NCI-H1930 (cell line): ENCODE data around the gene ST6GALNAC5.
"Not testable (repeated sequence)": the region's sequence is repeated elsewhere in the genome, so short reads cannot be mapped to it uniquely, and the experiment has no call there.

Source experiments
- DNase-seq, 2 experiments: peaks; one replicate each; lab custom pipeline; 2025; lab: John Stamatoyannopoulos, UW

Gene ST6GALNAC5

GRCh38 chr1:76868154-76868882 is 1.0 kb downstream of the ST6GALNAC5 start:
- peak; percentile 10 to 17 for DNase-seq

DNA sequence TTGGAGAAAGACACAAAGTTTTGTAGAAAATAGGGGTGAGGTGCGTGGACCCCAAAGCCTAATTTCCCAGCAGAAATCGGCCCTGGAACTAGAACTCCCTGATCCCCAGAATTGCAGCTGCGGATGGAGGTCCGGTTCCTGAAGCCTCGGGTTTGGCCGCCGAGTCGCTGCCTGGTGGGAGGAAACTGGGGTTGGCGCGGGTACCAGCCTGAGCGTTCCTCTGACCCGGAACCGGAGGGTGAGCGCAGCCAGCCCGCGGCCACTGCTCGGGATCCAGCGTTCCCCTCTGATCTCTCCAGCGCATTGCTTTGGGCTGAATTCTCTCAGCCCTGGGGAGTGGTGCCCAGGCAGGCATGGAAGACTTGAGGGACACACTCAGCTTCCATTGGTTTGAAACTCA is 1.6 kb downstream of the ST6GALNAC5 start:
- DNase-seq = no peak

GRCh38 chr1:76870037-76870436 is 2.8 kb downstream of the ST6GALNAC5 start:
- no peak for DNase-seq

DNA sequence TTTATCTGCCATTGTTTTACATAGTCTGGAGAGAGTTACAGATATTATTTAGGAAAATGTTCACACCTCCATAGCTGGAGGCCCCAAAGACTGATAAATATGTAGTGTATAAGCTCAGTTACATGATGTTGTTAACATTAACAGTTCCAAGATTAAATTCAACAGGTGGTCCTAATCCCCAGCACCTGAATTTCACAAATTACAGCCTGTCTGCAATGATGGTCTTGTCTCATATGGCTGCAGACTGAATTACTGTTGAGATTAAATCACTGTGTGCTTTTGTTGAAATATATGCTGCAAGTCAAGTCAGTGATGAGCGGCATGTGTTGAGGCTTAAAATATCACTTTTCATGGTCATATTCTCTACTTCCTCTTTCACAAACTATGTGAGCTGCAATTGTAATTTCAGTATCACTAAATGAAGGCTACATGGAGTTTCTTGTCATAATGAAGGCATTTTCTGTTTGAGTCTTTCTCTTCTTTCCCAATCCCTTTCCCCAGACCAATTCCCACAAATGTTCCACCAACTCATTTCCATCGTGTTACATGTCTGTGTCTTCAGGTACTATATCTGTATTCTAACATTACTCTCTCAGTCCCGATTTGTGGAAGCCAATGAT is 4.2 kb downstream of the ST6GALNAC5 start:
- no peak for DNase-seq

DNA sequence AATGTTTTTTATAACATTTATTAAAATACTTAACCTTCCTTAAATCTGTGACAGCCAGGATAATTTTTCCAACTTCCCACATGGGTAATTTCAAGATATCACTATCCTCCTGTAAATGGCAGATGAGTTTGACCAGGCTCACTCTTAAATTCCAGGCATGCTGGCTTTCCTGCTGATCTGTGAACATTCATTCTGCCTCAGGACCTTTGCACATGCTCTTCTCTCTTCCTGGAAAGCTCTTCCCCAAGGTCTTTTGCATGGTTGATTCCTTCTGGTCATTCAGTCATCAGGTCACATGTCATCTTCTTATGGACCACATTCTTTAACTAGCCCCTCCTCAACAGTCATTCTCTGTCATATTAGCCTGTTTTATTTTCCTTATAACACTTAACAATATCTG is 5.7 kb downstream of the ST6GALNAC5 start:
- DNase-seq = no peak

DNA sequence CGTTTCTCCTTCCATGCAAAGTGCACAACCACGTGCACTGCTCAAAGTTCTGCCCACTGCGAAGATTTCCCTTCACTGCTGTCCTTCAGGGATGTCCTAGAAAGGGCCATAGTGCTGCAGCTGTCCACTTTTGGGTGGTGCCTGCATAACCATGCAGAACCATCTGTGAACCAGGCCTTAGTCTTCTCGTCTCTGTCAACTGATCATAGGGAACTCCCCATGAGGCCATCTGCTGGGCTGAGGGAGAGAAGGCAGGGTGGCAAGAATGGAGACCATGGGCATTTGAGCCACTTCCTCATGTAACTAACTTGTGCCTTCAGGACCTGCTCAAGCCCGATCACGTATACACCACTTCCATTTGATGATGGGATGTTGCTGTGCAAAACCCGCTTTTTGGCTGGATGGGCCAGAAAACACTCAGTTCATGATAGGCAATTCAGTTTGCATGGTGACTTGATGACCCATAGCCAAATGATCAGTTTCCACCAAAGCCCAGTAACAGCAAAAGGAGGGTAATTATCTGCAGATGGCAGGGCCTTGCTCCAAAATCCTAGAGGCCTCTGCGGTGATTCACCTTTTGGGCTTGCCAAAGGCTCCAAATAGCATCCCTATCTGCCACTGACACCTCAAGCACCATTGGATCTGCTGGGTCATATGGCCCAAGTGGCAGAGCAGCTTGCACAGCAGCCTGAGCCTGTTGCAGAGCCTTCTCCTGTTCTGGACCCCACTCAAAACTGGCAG is 9.5 kb downstream of the ST6GALNAC5 start:
- no peak for DNase-seq

- not testable (repeated sequence) for DNase-seq
These were observed 11.7 kb downstream of the ST6GALNAC5 start for GRCh38 chr1:76879014-76879413.

- DNase-seq = no peak
These were observed 14.5 kb downstream of the ST6GALNAC5 start for GRCh38 chr1:76881762-76882161.

GRCh38 chr1:76891931-76892622 is 24.8 kb downstream of the ST6GALNAC5 start:
- DNase-seq = no peak

- no peak for DNase-seq
These were observed 25.4 kb downstream of the ST6GALNAC5 start for GRCh38 chr1:76892675-76893074.

GRCh38 chr1:76901158-76901767 is 34.0 kb downstream of the ST6GALNAC5 start:
- DNase-seq = peak; percentile 5 to 8

DNA sequence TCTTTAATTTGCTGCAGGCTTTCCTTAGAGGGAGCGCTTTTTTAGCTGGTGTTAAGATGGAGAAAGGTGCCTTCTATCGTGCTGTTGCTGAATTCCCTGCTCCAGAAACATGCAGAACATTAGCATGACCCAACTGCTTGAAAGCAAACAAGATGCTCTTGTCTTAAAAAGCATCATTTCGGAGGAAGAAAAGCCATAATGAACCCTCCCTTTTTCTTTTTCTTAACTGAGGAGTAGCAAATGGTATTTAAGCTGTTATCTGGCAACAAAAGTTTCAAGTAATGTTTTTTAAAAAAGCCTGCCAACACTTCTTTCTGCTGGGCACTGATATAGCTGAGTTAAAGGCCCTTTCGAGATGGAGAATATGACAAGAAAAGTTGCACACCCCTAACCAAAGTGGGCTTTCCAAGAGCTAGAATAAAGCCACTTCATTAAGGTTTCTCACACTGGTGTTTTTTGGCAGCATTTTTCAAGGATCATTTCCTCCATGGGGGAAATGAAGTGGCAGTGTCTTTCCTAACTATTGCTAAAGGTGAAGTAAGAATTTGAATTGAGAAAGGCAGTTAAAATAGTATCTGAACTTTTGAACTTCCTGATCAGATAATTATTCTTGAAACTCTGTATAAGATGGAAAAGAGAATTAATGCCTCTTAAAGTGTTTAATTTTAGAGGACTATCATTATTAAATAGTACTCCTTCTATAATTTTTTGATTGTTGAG is 38.8 kb downstream of the ST6GALNAC5 start:
- DNase-seq = no peak

DNA sequence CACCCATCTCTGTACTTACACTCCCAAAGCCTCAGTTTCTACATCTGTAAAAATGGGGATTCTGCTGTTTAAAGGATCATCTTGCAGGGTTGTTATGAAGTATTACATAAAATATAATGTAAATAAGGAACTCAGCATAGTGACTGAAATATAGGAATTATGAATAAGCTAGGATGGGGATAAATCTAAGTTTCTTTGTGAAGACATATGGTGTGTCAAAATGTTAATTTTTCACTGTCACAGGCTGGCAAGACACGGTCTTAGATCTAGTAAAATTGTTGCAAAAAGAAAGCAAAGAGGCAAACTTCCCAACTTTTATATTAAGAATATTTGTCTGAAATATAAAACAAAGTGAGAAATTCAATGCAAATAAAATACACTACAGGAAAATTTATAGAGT is 42.0 kb downstream of the ST6GALNAC5 start:
- no peak for DNase-seq

- no peak for DNase-seq
These were observed 51.8 kb downstream of the ST6GALNAC5 start for GRCh38 chr1:76919085-76919484.

GRCh38 chr1:76921590-76921989 is 54.3 kb downstream of the ST6GALNAC5 start:
- DNase-seq = no peak

DNA sequence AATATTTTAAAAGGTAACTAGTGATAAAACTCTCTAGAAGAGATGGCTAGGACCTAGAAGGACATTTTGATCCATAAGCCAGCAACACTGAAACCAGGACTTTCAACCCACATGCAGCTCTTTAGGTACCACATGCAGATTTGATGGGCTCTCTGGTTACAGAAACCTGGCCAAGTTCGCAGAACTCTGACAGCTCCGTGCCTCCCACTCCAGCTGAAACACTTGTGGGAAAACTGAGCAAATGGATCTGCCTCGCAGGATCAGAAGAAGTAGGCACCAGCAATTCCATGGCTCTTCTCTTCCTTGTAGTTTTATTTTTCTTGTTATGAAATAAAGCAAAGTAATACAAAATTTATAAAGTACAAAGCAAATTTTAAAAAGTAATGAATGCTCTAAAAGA is 58.5 kb downstream of the ST6GALNAC5 start:
- DNase-seq = no peak

- DNase-seq = no peak
These were observed 61.2 kb downstream of the ST6GALNAC5 start for GRCh38 chr1:76928522-76928921.

- DNase-seq = no peak
These were observed 61.9 kb downstream of the ST6GALNAC5 start for GRCh38 chr1:76929136-76929535.

DNA sequence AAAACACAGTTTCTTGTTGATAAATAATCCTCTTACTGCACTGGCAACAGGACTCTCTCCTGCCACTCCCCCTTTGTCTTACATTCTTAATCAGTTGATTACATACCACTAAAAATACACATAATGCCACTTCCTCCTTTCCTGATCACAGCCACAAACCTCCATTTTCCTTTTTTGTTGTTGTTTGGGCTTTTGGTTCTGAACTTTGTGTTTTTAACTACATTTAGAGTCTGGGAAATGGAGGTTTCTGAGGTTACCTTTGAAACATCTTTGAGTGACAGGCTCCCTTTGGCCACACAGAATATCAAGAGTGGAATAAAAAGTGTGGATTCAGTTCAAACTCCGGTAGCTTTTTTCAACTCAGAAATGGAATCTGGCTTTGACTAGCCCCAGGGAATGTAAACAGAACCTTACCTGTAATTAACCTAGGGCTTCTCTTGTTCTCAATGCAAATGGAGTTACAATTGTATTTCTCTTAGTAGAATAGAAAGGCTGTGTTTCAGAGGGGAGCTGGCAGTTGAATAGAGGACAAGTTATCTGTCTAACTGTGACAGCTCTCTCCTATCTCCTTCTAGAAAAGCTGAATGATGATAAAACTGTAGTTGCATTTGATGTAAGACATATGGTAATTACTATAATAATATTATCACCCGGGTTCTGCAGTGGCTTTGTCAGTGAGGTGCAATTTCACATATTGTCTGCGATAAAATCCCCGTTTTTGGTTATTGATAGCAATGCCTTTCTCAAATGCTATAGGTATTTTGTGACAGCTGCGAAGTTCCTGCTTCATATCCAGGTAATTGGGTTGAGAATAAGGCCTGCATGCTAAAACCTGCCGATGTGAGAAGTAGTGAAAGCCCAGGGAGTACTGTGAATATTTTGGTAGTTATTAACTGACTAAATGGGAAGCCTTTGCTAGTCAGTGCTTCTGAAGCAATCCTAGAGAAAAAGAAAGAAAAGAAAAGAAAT is 66.9 kb downstream of the ST6GALNAC5 start:
- no peak for DNase-seq

DNA sequence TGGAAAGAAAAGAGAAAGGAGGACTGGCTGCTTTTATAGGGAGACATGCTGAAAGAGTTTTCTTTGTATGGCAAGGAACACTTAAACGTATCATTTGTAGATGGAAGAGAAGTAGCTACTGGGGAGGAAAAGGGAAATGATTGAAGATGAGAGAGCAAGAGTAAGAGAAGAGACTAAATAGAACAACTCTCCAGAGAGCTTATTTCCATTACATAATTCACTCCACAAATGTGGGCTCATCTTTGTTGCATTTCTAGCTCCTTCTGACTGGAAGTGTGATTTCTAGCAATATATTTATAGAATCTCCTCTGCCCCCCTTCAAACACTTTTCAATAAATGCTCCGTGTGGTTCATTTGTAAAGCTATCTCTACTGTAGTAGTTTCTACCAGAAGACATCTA is 71.0 kb downstream of the ST6GALNAC5 start:
- no peak for DNase-seq
